Glutamatergic neuron (in vitro differentiated cells): ENCODE data around the gene BORCS5. TPM values are rescaled to one million over a fixed set of nuclear protein-coding genes. Genes with fewer than 3 reads are reported as not detected.

ENCODE experiments used
- DNase-seq: peaks from one replicate; pipeline ENCODE4 v3.0.0; 2022
- H3K27ac Mint-ChIP-seq: one replicate; pipeline ENCODE4 v1.8.0; 2020; ENCODE audit warnings: mild to moderate bottlenecking, mixed read lengths, inconsistent platforms; ENCODE audit not compliant: unreplicated experiment
- H3K27me3 Mint-ChIP-seq: one replicate; pipeline ENCODE4 v1.8.0; 2020; ENCODE audit warnings: mild to moderate bottlenecking, moderate library complexity, mixed read lengths, inconsistent platforms; ENCODE audit not compliant: unreplicated experiment
- H3K36me3 Mint-ChIP-seq: one replicate; pipeline ENCODE4 v1.8.0; 2020; ENCODE audit warnings: mild to moderate bottlenecking, mixed read lengths, inconsistent platforms; ENCODE audit not compliant: unreplicated experiment
- H3K4me1 Mint-ChIP-seq: one replicate; pipeline ENCODE4 v1.8.0; 2020; ENCODE audit warnings: mild to moderate bottlenecking, low read depth, mixed read lengths, inconsistent platforms; ENCODE audit not compliant: unreplicated experiment
- H3K4me3 Mint-ChIP-seq: one replicate; pipeline ENCODE4 v1.8.0; 2020; ENCODE audit warnings: mild to moderate bottlenecking, mixed read lengths, inconsistent platforms; ENCODE audit not compliant: unreplicated experiment
- H3K9me3 Mint-ChIP-seq: one replicate; pipeline ENCODE4 v1.8.0; 2020; ENCODE audit warnings: mild to moderate bottlenecking, moderate library complexity, mixed read lengths, inconsistent platforms; ENCODE audit not compliant: unreplicated experiment
- CTCF ChIP-seq: fragments of 200-600 bp; sonication (generic); IDR thresholded peaks from one replicate; pipeline ENCODE4 v1.5.0; 2021; ENCODE audit not compliant: partially characterized antibody, unreplicated experiment
- total RNA-seq: library from RNA; stranded (reverse); fragmentation: NEBNext Ultra II Directional; extraction: Animal tissue kit (Norgen Biotek cat#: 25700); gene quantifications from one replicate; pipeline ENCODE4 v1.2.1, GENCODE V29; 2021; ENCODE audit not compliant: unreplicated experiment

Gene BORCS5
- total RNA-seq, 1 donor from 2014 or later = 30.2 TPM

DNA sequence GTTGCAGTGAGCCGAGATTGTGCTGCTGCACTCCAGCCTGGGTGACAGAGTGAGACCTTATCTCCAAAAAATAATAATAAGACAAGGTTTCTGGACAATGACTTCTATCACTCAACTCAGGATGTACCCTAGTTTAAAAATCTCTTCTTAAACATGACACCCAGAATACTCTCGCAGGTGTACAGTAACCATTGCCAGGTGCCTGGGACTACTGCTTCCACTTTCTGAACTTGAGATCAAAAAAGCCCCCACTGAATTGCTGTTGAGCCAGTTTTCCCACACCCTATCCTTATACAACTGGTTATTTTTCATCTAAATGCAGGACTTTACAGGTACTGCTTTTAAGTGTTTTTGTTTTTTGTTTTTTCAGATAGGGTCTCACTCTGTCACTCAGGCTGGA, 36.3 kb downstream of the BORCS5 start:
- Mint-ChIP-seq H3K4me3 (no peak overlapping the region), H3K36me3 (peaks cover 6% of the 10 kb centered on the region), H3K9me3 (no peaks in the 10 kb centered on the region), H3K27me3 (peaks cover 6% of the 10 kb centered on the region), H3K4me1 (peaks cover 11% of the 10 kb centered on the region), H3K27ac (no peak overlapping the region)
- no peak for DNase-seq
- TF ChIP-seq CTCF = no peak

- peaks cover 3% of the 10 kb centered on the region for H3K27me3 Mint-ChIP-seq
- no peak for DNase-seq
- no peaks in the 10 kb centered on the region for H3K36me3 Mint-ChIP-seq
- peaks cover 6% of the 10 kb centered on the region for H3K4me1 Mint-ChIP-seq
- H3K27ac Mint-ChIP-seq = no peak overlapping the region
- no peak for TF ChIP-seq CTCF
- no peak overlapping the region for H3K4me3 Mint-ChIP-seq
- H3K9me3 Mint-ChIP-seq = peaks cover 4% of the 10 kb centered on the region
These were observed 39.8 kb downstream of the BORCS5 start for GRCh38 chr12:12396694-12397093.

DNA sequence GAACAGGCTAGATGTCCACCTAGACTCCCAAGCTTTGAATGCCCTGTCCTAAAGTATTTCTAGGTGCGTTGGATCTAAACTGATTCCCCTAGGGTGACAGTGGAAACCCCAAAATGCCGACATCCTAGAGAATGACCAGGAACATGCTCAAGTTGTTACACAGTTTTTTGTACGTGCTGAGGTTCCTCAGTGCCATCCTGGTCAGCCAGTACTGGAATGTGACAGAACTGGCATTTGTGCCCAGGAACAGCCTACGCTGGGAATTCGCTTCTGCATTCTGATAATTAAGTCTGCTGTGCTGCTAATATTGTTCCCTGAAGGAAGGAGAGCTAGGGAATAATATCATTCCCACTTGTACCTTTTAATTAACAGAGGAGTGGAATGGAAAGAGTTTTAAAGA, 40.3 kb downstream of the BORCS5 start:
- Mint-ChIP-seq H3K36me3 (no peaks in the 10 kb centered on the region), H3K4me3 (no peak overlapping the region), H3K27ac (no peak overlapping the region), H3K4me1 (peaks cover 6% of the 10 kb centered on the region), H3K9me3 (peaks cover 4% of the 10 kb centered on the region), H3K27me3 (peaks cover 3% of the 10 kb centered on the region)
- no peak for TF ChIP-seq CTCF
- no peak for DNase-seq

GRCh38 chr12:12398026-12398859, 41.4 kb downstream of the BORCS5 start:
- no peak for TF ChIP-seq CTCF
- no peak for DNase-seq
- Mint-ChIP-seq H3K27ac (no peak overlapping the region), H3K4me1 (peaks cover 6% of the 10 kb centered on the region), H3K36me3 (no peaks in the 10 kb centered on the region), H3K9me3 (peaks cover 4% of the 10 kb centered on the region), H3K4me3 (no peak overlapping the region), H3K27me3 (peaks cover 3% of the 10 kb centered on the region)

DNA sequence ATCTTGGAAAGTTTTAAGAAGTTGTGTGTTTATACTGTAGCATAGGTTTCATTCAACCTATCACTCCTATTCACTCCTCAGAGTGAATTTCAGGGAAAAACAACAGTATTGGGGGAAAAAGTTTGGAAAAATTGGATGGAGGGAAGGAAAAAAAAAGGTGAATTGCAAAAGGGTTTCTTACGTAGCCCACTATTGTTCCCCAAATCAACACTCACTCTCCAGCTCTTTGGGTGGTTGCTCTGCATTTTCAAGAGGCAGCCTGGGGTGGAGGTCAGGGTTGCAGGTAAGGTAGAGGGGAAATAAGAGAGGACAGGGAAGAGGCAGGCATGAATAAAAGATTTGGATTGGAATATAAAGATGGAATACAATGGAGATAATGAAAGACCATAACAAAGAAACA, 42.3 kb downstream of the BORCS5 start:
- H3K4me1 Mint-ChIP-seq = peaks cover 6% of the 10 kb centered on the region
- peaks cover 4% of the 10 kb centered on the region for H3K9me3 Mint-ChIP-seq
- H3K27ac Mint-ChIP-seq = no peak overlapping the region
- H3K36me3 Mint-ChIP-seq = no peaks in the 10 kb centered on the region
- TF ChIP-seq CTCF = no peak
- peaks cover 3% of the 10 kb centered on the region for H3K27me3 Mint-ChIP-seq
- no peak for DNase-seq
- no peak overlapping the region for H3K4me3 Mint-ChIP-seq
